HL-60 (cell line): Measurements from ENCODE around the gene TNIP3.

Source experiments
- DNase-seq, 2 experiments: peaks; one replicate each; pipeline ENCODE4 v3.0.0-alpha.2; 2010 to 2020; ENCODE audit warnings: low read depth in 1 of 2, low spot score in 1 of 2
- H3K27ac ChIP-seq: fragments of 250-450 bp; sonication (Bioruptor Pico); replicated peaks from 2 replicates; pipeline ENCODE4 v1.5.1; 2020; ENCODE audit warnings: mild to moderate bottlenecking, moderate library complexity
- H3K27me3 ChIP-seq: fragments of 250-450 bp; sonication (Bioruptor Pico); 2 replicates; pipeline ENCODE4 v1.5.1; 2021; ENCODE audit warnings: mild to moderate bottlenecking, moderate library complexity; ENCODE audit not compliant: insufficient read depth, poor library complexity, severe bottlenecking
- H3K4me3 ChIP-seq: replicated peaks from 2 replicates; pipeline ENCODE4 v1.5.1; 2011; ENCODE audit warnings: mild to moderate bottlenecking, control low read depth, low read length; ENCODE audit not compliant: insufficient read depth
- GABPA ChIP-seq: IDR thresholded peaks from 2 replicates; pipeline ENCODE4 v1.6.1; 2012; ENCODE audit warnings: low read depth
- POLR2AphosphoS5 ChIP-seq: IDR thresholded peaks from 2 replicates; pipeline ENCODE4 v1.6.1; 2012; ENCODE audit warnings: low read depth
- SPI1 ChIP-seq: IDR thresholded peaks from 2 replicates; pipeline ENCODE4 v1.6.1; 2012; ENCODE audit warnings: low read depth, mild to moderate bottlenecking, borderline replicate concordance
- TF ChIP-seq, protein P1 (sequence below): IDR thresholded peaks from 2 replicates; pipeline ENCODE4 v1.6.1; 2012; ENCODE audit warnings: low read depth; ENCODE audit not compliant: insufficient replicate concordance
- TF ChIP-seq, protein P2 (sequence below): IDR thresholded peaks from one replicate; pipeline ENCODE4 v1.5.1; 2011; ENCODE audit warnings: low read length, control low read depth, inconsistent platforms; ENCODE audit not compliant: insufficient read depth

The TNIP3 gene

DNA sequence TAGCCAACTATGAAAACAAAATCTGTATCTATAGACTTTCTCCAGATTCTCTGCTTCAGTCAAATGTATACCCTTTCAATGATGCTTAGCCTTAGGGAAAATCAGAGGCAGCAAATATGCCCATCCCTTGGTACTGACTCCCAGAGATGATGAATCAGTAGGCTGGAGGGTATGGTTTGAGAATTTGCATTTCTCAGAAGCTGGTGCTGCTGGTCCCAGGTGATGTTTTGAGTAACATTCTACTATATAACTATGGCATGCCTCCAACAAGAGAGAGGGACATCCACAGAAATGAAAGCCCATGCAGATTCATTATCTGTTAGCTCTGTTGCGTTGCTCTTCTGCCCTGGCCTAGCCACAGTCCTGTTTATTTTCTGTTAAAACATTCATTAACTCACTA lies 13.6 kb downstream of the TNIP3 start:
- no peak for TF ChIP-seq POLR2AphosphoS5
- no peak for TF ChIP-seq SPI1
- TF ChIP-seq GABPA = no peak
- TF ChIP-seq, protein P1, sequence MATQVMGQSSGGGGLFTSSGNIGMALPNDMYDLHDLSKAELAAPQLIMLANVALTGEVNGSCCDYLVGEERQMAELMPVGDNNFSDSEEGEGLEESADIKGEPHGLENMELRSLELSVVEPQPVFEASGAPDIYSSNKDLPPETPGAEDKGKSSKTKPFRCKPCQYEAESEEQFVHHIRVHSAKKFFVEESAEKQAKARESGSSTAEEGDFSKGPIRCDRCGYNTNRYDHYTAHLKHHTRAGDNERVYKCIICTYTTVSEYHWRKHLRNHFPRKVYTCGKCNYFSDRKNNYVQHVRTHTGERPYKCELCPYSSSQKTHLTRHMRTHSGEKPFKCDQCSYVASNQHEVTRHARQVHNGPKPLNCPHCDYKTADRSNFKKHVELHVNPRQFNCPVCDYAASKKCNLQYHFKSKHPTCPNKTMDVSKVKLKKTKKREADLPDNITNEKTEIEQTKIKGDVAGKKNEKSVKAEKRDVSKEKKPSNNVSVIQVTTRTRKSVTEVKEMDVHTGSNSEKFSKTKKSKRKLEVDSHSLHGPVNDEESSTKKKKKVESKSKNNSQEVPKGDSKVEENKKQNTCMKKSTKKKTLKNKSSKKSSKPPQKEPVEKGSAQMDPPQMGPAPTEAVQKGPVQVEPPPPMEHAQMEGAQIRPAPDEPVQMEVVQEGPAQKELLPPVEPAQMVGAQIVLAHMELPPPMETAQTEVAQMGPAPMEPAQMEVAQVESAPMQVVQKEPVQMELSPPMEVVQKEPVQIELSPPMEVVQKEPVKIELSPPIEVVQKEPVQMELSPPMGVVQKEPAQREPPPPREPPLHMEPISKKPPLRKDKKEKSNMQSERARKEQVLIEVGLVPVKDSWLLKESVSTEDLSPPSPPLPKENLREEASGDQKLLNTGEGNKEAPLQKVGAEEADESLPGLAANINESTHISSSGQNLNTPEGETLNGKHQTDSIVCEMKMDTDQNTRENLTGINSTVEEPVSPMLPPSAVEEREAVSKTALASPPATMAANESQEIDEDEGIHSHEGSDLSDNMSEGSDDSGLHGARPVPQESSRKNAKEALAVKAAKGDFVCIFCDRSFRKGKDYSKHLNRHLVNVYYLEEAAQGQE = no peak
- TF ChIP-seq, protein P2, sequence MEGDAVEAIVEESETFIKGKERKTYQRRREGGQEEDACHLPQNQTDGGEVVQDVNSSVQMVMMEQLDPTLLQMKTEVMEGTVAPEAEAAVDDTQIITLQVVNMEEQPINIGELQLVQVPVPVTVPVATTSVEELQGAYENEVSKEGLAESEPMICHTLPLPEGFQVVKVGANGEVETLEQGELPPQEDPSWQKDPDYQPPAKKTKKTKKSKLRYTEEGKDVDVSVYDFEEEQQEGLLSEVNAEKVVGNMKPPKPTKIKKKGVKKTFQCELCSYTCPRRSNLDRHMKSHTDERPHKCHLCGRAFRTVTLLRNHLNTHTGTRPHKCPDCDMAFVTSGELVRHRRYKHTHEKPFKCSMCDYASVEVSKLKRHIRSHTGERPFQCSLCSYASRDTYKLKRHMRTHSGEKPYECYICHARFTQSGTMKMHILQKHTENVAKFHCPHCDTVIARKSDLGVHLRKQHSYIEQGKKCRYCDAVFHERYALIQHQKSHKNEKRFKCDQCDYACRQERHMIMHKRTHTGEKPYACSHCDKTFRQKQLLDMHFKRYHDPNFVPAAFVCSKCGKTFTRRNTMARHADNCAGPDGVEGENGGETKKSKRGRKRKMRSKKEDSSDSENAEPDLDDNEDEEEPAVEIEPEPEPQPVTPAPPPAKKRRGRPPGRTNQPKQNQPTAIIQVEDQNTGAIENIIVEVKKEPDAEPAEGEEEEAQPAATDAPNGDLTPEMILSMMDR = no peak
- Histone ChIP-seq H3K27me3 (no peaks in the 10 kb centered on the region), H3K4me3 (no peak overlapping the region), H3K27ac (no peak overlapping the region)
- DNase-seq = no peak

DNA sequence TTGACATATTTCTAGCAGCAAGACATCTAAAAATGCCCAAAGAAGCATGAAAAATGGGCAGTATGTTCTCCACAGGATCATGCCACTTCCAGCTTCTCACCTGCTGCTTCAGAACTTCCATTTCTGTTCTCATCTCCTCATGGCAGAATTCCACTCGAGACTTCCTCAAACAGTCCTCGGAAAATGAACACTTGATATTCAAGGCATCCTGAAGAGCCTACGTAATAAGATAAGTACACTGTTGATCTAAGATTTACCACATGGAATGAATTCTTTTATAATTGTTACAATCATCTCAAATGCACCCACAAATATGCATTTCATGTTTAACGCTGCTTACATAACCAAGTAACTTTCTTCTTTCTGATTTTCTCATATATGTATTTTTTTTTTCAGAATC lies 14.1 kb downstream of the TNIP3 start:
- Histone ChIP-seq H3K27me3 (no peaks in the 10 kb centered on the region), H3K27ac (no peak overlapping the region), H3K4me3 (no peak overlapping the region)
- TF ChIP-seq POLR2AphosphoS5 = no peak
- no peak for TF ChIP-seq GABPA
- TF ChIP-seq, protein P1 = no peak
- TF ChIP-seq SPI1 = no peak
- TF ChIP-seq, protein P2 = no peak
- DNase-seq = no peak

DNA sequence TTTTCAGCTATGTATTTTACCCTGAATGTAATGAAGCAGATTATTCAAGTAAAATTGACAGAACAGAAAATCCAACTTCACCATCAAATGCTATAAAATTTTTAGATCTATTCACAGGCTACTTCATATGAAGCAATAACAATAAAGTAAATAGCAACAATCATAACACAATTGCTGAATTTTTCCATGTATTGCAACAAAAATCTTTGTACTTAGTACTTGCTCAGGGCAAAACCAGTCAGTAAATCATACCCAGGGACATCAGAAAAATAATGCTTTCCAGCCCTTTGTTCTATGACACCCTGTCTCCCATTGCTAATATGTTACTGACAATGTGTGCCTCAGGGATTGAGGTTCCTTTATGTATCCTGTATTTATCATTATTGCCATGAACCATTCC lies 15.5 kb downstream of the TNIP3 start:
- Histone ChIP-seq H3K4me3 (no peak overlapping the region), H3K27ac (no peak overlapping the region), H3K27me3 (no peaks in the 10 kb centered on the region)
- TF ChIP-seq GABPA (no peak), POLR2AphosphoS5 (no peak), SPI1 (no peak)
- TF ChIP-seq, protein P1 = no peak
- TF ChIP-seq, protein P2 = no peak
- DNase-seq = no peak
